HG03469 (cell line): Measurements from ENCODE around the gene CAV2.

Source experiments
- ATAC-seq: cut with Tn5 transposase; IDR thresholded peaks from one replicate; pipeline ENCODE4 v1.9.1; 2021; ENCODE audit warnings: mild to moderate bottlenecking, moderate library complexity, moderate number of reproducible peaks; ENCODE audit not compliant: unreplicated experiment

CAV2 gene

GRCh38 chr7:116522247-116522646 is 22.7 kb downstream of the CAV2 start:
- ATAC-seq = no peak

DNA sequence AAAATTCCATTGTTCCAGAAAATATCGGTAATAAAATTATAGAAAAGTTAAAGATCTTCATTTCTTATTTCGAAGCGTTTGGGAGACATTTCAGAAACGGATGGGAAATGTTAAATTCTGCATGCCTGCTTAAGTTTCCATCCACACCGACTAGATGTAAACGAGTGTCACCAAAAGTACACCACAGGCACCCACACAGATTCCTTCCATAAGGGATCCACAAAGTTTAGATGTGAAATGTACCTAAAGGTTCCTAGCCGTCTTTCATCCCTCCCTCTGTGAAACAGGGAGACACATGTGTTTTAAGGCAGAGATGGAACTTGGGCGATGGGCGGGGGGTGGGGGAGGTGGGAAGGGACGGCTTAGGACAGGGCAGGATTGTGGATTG is 24.7 kb downstream of the CAV2 start:
- ATAC-seq = no peak

DNA sequence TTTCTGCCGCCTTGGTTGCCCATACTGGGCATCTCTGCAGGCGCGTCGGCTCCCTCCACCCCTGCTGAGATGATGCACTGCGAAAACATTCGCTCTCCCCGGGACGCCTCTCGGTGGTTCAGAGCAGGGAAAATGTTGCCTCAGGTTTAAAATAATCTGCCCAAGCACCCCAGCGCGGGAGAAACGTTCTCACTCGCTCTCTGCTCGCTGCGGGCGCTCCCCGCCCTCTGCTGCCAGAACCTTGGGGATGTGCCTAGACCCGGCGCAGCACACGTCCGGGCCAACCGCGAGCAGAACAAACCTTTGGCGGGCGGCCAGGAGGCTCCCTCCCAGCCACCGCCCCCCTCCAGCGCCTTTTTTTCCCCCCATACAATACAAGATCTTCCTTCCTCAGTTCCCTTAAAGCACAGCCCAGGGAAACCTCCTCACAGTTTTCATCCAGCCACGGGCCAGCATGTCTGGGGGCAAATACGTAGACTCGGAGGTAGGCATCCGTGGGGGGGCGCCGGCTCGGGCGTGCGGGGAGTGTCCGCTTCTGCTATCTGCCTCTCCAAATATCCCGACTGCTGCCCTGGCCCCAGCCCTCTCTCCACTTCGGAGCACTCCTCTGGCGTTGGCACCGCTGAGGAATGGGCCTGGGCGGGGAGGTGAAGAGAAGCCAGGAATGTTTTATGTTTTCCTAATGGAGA is 25.2 kb downstream of the CAV2 start, which contains the start of gene CAV1:
CAV1 (plus strand) TSS at position 428 of the 689 bp plus-strand sequence; CDS start at position 455, 27 bp downstream.
- ATAC-seq = no peak

- no peak for ATAC-seq
Observed at GRCh38 chr7:116525298-116525912, 25.9 kb downstream of the CAV2 start.

DNA sequence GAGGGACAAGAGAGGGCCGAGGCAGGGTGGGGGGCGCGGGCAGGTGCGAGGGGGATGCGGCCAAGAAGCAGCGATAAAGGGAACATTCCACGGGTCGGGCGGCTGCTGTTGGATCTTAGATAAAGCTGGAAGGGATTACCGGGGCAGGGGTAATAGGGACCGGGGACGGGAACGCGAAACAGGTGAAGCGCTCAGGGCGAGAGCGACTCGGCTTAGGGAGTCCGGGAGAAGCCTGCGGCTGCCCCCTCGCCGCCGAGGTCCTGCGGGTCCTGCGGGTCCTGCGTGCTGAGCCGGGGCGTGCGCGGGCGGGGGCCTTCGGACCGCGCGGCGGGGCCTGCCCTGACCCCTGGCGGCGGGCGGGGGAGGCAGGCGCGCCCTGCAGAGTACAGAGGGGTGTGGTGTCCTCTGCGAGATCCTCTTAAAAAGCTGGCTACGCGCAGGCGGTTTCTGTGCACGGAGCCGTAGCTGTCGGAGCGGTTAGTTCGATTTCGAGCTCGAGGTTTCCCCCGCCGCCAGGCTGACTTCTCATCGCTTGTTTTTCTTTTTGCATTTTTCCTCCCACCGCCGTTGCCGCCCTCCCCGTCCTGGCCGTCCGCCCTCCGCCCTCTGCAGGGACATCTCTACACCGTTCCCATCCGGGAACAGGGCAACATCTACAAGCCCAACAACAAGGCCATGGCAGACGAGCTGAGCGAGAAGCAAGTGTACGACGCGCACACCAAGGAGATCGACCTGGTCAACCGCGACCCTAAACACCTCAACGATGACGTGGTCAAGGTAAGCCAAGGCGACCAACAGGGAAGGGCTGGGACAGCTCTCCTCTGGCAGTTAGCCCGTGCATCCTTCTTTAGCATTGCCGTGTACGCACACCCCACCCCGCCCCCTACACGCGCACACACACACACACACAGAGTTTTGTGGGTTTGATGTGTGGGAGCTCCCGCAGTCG is 26.6 kb downstream of the CAV2 start:
- peak; percentile 88 for ATAC-seq

DNA sequence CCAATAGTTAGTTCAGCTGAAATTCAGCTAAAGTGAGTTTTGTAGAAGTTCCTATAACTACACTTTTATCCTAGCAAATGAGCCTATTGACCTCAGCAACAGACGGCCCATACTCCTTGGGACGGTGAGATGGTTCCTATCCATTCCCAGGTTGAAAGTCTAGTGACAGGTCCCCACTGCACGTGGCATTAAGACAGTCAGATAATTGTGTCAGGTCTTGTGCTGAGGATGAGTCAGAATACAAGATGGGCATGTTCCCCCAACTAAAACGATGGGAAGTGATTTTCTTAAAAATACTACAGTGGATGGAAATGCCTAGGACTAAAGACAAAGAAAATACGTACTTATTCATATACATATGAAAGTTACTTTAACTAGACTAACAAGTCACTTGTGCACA is 27.4 kb downstream of the CAV2 start:
- ATAC-seq = no peak

DNA sequence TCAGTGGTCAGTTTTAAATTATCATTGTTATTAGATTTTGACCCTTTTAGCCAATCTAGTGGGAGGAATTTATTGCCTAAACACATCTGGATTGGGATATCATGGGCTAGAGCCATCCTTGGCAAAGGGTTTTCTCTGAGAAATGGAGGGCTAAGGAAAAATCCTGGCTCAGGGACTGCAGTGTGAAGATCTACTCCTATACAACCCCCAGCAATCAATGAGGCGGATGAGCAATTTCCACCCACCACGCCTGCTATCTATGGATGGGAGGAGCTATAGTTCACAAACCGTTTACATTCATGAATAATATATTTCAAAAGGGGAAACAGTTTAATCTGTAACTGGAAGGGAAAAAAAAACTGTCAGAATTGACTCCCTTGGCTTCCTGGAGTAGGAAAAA is 28.0 kb downstream of the CAV2 start:
- no peak for ATAC-seq

GRCh38 chr7:116528008-116528789 is 28.7 kb downstream of the CAV2 start:
- no peak for ATAC-seq

DNA sequence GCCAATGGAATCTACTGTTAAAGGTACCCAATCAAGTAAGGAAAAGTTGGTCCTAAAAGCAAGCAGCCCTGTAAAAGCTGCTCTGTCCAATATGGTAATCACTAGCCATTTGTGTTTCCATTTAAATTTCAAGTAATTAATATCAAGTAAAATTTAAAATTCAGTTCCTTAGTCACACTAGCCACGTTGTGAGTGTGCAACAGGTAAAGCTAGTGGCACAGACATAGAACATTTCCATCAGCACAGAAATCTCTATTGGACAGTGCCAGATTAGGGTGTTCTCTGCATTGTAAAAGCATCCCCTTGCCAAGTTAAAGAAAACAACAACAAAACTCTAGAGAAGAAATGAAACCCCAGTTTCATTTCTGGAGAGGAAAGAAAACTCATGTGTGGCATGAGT is 29.7 kb downstream of the CAV2 start:
- ATAC-seq = no peak

- no peak for ATAC-seq
Observed at GRCh38 chr7:116530107-116530820, 30.7 kb downstream of the CAV2 start.

DNA sequence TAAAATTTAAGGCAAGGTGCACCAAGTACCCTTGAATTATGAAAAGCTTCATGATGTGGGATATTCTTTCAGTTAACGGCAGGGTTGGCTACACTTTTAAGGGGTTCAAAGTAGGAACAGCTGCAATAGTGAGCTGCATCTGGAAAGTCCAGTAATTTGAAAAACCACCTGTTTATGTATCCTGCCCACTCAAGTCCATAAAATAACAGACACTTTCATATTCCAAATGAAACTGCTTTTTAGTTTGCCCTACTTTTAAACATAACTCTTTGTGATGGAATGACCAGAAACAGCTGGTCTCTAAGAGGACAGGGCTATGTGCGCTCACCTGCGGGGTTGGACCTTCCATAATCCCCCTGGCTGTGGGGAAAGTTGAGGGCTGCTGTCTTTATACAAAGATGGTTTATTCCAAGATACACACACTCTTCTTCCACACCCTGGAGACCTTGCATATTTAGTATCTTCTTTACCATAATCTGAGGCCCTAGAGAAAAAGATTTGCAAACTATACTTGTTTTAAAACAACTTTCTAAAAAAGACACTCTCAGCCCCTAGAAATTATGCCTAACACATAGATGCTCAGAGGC is 32.7 kb downstream of the CAV2 start:
- no peak for ATAC-seq

DNA sequence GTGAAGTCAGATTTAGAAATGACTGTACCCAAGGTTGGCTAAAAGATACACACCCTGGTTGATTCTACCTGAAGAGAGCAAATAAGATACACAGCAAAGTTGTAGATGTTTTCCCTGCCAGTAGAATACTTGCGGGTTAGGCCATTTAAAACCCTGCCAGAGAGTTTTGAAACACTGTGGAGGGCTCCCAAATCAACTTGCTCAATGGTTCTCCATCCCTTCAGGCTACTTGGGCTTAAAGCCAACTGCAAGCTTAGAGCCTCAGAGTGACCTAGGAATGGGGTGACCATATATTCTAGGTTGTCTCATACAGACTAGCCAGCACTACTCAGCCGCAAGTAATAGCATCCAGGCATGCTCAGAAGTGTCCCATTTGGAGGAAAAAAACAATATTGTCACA is 35.3 kb downstream of the CAV2 start:
- no peak for ATAC-seq

DNA sequence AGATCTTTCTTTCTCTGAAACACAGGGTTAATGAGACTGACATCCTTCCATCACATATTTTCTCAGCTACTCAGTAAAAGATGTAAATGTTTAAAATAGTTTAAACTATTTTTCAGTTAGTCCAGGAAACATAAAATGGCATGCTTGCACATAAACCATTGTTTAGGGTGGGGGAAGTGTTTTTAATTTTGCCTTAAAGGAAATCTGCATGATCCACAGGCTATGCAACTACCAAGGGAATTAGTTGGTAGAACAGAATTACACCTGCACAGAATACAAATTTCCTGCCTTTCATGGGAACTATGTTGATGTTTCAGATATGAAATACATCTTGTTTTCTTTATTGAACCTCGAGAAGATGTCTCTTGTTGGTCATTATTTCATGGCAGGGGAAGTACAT is 35.9 kb downstream of the CAV2 start:
- ATAC-seq = no peak

- ATAC-seq = no peak
Observed at GRCh38 chr7:116538138-116538537, 38.6 kb downstream of the CAV2 start.

DNA sequence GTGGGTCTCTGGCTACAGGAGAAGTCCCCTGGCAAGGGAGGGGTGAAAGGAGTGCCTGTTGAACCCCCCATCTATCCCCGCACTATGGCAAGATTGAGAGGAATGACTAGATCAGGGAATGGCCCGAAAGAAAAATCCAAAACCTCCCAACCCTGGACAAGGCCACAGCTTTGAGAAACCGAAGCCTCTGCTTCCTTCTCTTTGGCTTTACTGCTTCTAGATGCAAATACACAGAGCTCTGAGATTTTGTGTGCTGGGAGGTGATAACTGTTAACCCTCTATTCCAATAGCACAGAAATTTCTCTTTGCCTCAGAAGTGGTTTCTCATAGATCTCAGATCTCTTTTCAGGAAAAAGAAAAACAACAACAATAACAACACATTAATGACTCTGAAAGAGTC is 40.3 kb downstream of the CAV2 start:
- no peak for ATAC-seq

DNA sequence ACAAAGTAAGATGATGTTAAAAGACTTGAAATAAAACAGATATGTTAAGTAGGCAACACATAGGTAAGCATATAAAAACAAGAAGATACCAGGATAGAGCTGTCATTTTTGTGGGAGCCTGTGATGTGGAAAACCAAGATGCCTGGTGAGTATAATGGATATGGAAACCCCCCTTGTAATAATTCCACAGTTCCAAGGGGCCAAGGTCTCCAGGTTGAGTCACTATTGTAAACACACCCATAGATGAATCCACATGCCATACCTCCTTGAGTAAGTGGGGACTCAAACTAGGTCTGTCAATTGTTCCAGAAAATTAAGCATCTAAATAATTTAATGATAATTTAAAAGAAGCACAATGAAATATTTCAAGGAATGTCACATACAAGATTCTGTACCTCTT is 41.2 kb downstream of the CAV2 start:
- no peak for ATAC-seq

GRCh38 chr7:116541951-116542350 is 42.4 kb downstream of the CAV2 start:
- no peak for ATAC-seq

DNA sequence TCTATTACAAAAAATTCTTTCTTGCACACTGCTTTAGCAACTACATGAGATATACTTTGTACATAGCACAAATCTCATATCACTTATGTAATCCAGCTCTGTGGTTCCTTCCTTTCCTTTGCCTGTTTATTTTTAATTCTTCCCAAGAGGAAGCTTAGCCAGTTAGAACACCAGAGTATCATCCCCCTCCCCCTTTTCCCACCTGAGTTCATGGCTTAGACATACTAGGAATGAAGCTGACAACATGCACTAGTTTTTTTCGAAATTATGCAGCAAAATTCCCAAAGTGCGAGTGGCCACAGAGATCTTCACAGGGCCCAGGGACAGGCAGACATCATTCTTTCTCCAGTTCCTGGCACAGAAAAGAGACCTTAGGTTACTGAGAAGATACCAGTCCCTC is 43.1 kb downstream of the CAV2 start:
- ATAC-seq = no peak

- ATAC-seq = no peak
Observed at GRCh38 chr7:116543664-116544063, 44.1 kb downstream of the CAV2 start.

DNA sequence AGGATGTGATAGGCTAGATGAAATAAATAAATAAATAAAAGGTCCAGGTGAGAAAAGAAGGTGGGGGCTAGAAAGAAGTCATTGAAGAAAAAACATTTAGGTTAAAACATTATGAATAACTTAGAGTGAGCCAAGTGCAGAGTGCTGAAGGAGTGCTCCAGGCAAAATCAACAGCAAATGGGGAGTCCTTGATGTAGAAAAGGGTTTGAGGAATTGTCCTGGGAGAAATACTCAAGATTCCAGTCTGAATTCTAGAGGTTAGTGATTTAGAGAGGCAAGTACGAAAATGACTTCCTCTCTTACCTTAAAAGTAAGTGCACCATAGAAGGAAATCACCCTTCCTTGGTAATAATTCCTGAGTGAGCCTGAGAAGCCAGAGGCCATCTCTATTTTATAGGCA is 44.9 kb downstream of the CAV2 start:
- no peak for ATAC-seq
